Dermis microvascular lymphatic vessel endothelial cell (primary cell): Measurements from ENCODE around the gene TBC1D9B. TPM values are rescaled to one million over a fixed set of nuclear protein-coding genes. Genes with fewer than 3 reads are reported as not detected.

Source experiments
- DNase-seq, 2 donors: peaks; one replicate each; pipeline versions ENCODE4 v3.0.0 to v3.0.0-alpha.2; 2010; ENCODE audit warnings: low read depth in 2 of 2
- total RNA-seq: library from RNA; depleted of rRNA; stranded (reverse); fragments of >200 nt; gene quantifications from 2 replicates; pipeline ENCODE4 v1.2.1, GENCODE V29; 2014

The TBC1D9B gene
- total RNA-seq, 1 donor from 2014 or later, result 35.6 TPM

- peak; percentile 94 to 95 for DNase-seq
Observed at GRCh38 chr5:179821298-179822058, 86.2 kb downstream of the TBC1D9B start.

- peak; percentile 59 to 87 for DNase-seq
Observed at GRCh38 chr5:179820483-179821297, 87.0 kb downstream of the TBC1D9B start, which contains the start of gene SQSTM1. TSS of gene SQSTM1 (plus strand) at chr5:179820905. CDS start at chr5:179820937, 32 bp downstream.

GRCh38 chr5:179820127-179820482 lies 87.6 kb downstream of the TBC1D9B start:
- no peak for DNase-seq

GRCh38 chr5:179819296-179820126 lies 88.2 kb downstream of the TBC1D9B start:
- DNase-seq, result peak; percentile 82 to 95

- peak; percentile 96 to 99 for DNase-seq
Observed at GRCh38 chr5:179818746-179819295, 88.9 kb downstream of the TBC1D9B start.

GRCh38 chr5:179817890-179818745 lies 89.6 kb downstream of the TBC1D9B start:
- no peak for DNase-seq

GRCh38 chr5:179817470-179817840 lies 90.2 kb downstream of the TBC1D9B start:
- DNase-seq, result no peak

GRCh38 chr5:179816796-179817469 lies 90.8 kb downstream of the TBC1D9B start:
- DNase-seq, result no peak

- no peak for DNase-seq
Observed at GRCh38 chr5:179816401-179816795, 91.3 kb downstream of the TBC1D9B start.

GRCh38 chr5:179815491-179816249 lies 92.0 kb downstream of the TBC1D9B start:
- DNase-seq, result no peak

- no peak for DNase-seq
Observed at GRCh38 chr5:179814090-179814489, 93.6 kb downstream of the TBC1D9B start.

- DNase-seq, result no peak
Observed at GRCh38 chr5:179812997-179813607, 94.6 kb downstream of the TBC1D9B start.

GRCh38 chr5:179812135-179812825 lies 95.4 kb downstream of the TBC1D9B start:
- no peak for DNase-seq

Other genes with a start within 250 kb of the TBC1D9B start
- not detected in 2 replicates for gene CBY3, start 226.9 kb downstream of the TBC1D9B start, total RNA-seq
- gene CANX, start 208.9 kb downstream of the TBC1D9B start, total RNA-seq, result 518 and 522 TPM in 2 replicates
- 5.3 and 9.9 TPM in 2 replicates for gene MAML1, start 175.1 kb downstream of the TBC1D9B start, total RNA-seq
- gene LTC4S, start 113.9 kb downstream of the TBC1D9B start, total RNA-seq, result 0.39 and 0.63 TPM in 2 replicates
- gene MGAT4B, start 101.0 kb downstream of the TBC1D9B start, total RNA-seq, result 110 and 192 TPM in 2 replicates
- gene SQSTM1, start 87.0 kb downstream of the TBC1D9B start, total RNA-seq, result 517 and 588 TPM in 2 replicates
- gene MRNIP, start 49.1 kb downstream of the TBC1D9B start, total RNA-seq, result 4.2 and 4.8 TPM in 2 replicates
- 22.3 and 42.0 TPM in 2 replicates for gene RNF130, start 163.9 kb upstream of the TBC1D9B start, total RNA-seq